GM12873 (cell line): ENCODE measurements around the gene F2RL2.

ENCODE experiments used
- TF ChIP-seq, protein P1 (sequence below): IDR thresholded peaks from 2 replicates; pipeline ENCODE4 v1.5.1; 2012; ENCODE audit warnings: low read depth, mild to moderate bottlenecking, moderate library complexity, low read length, control low read depth; ENCODE audit not compliant: insufficient read depth; ENCODE audit errors: missing control alignments

The F2RL2 gene

DNA sequence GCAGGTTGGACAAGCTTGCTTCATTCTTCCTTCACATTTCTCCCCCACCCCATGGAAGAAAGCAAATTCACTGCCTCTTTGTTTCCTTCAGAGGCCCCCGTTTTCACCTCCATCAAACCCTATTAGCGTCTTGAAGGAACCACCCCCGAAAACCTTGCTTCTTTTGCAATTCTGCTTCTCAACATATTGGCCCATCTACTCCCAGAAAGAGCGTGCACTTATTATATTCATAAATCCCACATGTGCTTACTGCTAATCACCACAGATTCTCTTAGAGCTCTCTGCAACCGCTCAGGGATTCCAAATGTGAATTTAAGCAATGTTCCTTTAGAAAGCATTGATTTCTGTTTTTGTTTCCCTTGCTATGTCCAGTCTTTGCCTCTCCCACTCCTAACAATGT is 1.1 kb downstream of the F2RL2 start:
- TF ChIP-seq, protein P1, sequence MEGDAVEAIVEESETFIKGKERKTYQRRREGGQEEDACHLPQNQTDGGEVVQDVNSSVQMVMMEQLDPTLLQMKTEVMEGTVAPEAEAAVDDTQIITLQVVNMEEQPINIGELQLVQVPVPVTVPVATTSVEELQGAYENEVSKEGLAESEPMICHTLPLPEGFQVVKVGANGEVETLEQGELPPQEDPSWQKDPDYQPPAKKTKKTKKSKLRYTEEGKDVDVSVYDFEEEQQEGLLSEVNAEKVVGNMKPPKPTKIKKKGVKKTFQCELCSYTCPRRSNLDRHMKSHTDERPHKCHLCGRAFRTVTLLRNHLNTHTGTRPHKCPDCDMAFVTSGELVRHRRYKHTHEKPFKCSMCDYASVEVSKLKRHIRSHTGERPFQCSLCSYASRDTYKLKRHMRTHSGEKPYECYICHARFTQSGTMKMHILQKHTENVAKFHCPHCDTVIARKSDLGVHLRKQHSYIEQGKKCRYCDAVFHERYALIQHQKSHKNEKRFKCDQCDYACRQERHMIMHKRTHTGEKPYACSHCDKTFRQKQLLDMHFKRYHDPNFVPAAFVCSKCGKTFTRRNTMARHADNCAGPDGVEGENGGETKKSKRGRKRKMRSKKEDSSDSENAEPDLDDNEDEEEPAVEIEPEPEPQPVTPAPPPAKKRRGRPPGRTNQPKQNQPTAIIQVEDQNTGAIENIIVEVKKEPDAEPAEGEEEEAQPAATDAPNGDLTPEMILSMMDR: no peak

DNA sequence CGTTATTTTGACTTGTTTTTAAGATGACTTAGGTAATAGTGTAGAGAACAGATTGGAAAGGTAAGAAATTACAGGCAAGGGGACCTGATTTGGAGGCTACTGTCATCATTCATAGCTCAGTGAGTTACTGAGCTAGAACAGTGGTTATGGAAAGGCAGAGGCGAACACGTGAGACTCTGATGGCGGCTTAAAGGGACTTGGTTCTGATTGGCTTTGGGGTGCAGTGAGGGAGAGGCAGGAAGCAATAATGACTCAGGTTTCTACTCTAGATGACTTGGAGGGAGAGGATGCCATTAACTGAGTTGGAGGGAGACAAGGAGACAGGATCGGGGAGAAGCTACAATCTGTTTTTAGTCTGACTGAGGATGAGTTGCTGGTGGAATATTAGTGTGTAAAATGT is 3.0 kb downstream of the F2RL2 start:
- TF ChIP-seq, protein P1: no peak

DNA sequence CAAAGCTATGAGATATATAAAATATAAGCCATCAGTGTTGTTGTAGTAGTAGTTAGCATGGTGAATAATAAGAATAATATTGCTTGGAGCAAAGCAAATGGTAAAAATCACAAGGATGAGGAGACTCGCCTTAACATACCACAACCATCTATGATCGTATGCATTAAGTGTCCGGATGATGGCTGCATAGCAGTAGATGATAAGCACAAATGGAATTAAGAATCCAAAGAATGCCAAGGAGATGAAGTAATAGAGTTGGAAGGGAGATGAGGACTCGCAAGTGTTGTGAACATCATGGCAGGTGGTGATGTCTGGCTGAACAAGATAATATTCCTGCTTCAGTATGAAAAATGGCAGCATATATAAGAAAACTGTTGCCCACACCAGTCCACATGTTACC is 5.5 kb downstream of the F2RL2 start:
- TF ChIP-seq, protein P1: no peak

DNA sequence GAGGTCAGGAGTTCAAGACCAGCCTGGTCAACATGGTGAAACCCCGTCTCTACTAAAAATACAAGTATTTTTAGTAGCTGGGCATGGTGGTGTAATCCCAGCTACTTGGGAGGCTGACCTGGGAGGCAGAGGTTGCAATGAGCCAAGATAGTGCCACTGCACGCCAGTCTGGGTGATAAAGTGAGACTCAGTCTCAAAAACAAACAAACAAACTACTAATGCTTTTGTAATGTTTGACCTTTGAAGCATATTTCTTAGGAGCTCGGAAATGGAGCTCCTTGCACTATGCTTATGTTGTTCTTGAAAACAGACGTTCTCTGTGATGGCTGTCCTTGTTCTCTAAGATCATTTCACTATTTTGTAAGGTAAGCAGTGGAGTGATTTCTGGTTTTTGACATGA is 6.0 kb downstream of the F2RL2 start:
- TF ChIP-seq, protein P1: no peak

DNA sequence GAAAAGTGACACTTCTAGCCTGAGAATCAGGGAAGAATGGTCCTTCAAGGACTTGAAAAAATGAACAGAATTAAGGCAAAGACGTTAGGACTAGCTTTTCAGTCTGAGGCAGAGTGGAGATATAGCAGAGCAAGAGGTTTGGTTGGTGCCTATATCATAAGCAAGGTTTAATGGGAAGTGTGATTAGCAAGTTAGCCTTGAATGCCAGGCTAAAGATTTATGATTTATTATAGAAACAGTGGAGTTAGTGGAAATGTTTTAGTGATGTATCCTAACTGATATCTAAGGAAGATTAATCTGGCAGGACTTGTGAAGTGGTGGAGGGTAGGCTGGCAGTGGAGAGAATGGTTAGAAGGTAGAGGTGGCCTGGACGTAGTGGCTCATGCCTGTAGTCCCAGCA is 7.0 kb downstream of the F2RL2 start:
- TF ChIP-seq, protein P1: no peak

DNA sequence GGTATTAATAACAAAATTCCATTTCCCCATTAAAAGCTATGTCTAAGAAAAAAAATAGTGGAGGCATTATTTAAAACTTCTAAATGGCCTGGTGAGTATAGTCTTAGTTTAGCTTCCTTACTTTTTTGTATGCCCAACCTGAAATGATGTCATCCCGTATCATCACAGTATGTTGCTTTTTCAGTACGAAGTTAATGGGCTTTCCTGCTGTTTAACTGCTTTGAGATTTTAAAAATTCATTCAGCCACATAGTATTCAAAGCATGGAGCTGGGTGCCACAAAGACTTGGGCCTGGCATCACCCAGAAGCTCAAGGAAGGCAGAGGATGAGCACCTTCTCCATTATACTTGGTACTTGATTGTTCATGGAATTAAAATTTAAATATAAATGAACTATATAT is 7.4 kb downstream of the F2RL2 start:
- TF ChIP-seq, protein P1: no peak

DNA sequence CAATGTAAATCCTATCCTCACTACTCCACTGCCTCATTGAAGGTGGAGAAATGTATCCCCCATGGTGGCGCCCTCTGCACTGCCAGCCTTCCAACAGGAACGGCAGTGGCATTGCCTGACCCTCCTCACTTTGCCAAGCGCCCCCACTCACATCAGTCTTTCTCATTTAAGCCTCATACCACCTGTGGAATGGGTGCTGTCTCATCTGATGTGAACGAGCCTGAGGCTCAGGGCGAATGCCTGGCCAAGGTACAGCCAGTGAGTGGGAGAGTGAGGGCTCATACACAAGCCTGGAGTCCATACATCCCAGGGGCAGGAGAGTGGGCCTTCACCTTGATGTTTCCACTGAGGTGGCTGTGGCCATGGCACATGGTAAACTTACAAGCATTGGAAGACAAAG is 10.3 kb downstream of the F2RL2 start:
- TF ChIP-seq, protein P1: no peak
